OCI-LY3 (cell line): ENCODE results near the gene MTMR11.

ENCODE experiments used
- H2AFZ ChIP-seq: fragments of 200-600, 300-600 bp; shearing (Covaris generic); 2 replicates; pipeline ENCODE4 v1.6.0; 2014; ENCODE audit warnings: antibody characterized with exemption, low read depth, low read length
- H3K27ac ChIP-seq: fragments of 200-600, 300-600 bp; sonication (generic); 2 replicates; pipeline ENCODE4 v1.5.1; 2014; ENCODE audit warnings: mild to moderate bottlenecking, low read length, moderate library complexity, mixed read lengths
- H3K27me3 ChIP-seq: fragments of 200-600, 300-600 bp; sonication (generic); 2 replicates; pipeline ENCODE4 v1.6.1; 2014; ENCODE audit warnings: low read depth, low read length, mixed read lengths
- H3K36me3 ChIP-seq: fragments of 200-600, 300-600 bp; sonication (generic); replicated peaks from 2 replicates; pipeline ENCODE3; 2014; ENCODE audit warnings: low read depth, low read length, mixed read lengths
- H3K4me1 ChIP-seq: fragments of 300-600, 200-600 bp; sonication (generic); 2 replicates; pipeline ENCODE4 v1.6.1; 2014; ENCODE audit warnings: low read length, mixed read lengths
- H3K4me2 ChIP-seq: fragments of 200-600, 300-600 bp; sonication (generic); 2 replicates; pipeline ENCODE4 v1.6.1; 2014; ENCODE audit warnings: low read length, mixed read lengths
- H3K4me3 ChIP-seq: fragments of 300-600, 200-600 bp; sonication (generic); 2 replicates; pipeline ENCODE4 v1.5.1; 2014; ENCODE audit warnings: antibody characterized with exemption, mild to moderate bottlenecking, low read length, moderate library complexity
- H3K79me2 ChIP-seq: fragments of 300-600, 200-600 bp; shearing (Covaris generic); 2 replicates; pipeline ENCODE4 v1.6.1; 2014; ENCODE audit warnings: mild to moderate bottlenecking, low read length, mixed read lengths
- H3K9ac ChIP-seq: fragments of 300-600, 200-600 bp; shearing (Covaris generic); 2 replicates; pipeline ENCODE4 v1.6.0; 2014; ENCODE audit warnings: mild to moderate bottlenecking, low read length, moderate library complexity
- H3K9me3 ChIP-seq: fragments of 200-600, 300-600 bp; shearing (Covaris generic); 2 replicates; pipeline ENCODE4 v1.6.1; 2014; ENCODE audit warnings: low read length, mixed read lengths; ENCODE audit not compliant: insufficient read depth
- H4K20me1 ChIP-seq: fragments of 200-600, 300-600 bp; sonication (generic); 2 replicates; pipeline ENCODE4 v1.6.1; 2016; ENCODE audit warnings: low read length, mixed read lengths; ENCODE audit not compliant: insufficient read depth
- EZH2phosphoT487 ChIP-seq: fragments of 200-600 bp; shearing (Covaris generic); IDR thresholded peaks from 2 replicates; pipeline ENCODE4 v1.6.1; 2018; ENCODE audit warnings: antibody characterized with exemption, mixed run types, low read depth
- TF ChIP-seq, protein P1 (sequence below): fragments of 200-600, 300-600 bp; sonication (generic); IDR thresholded peaks from 2 replicates; pipeline ENCODE4 v1.5.1; 2014; ENCODE audit warnings: antibody characterized with exemption, low read length, low read depth

Gene MTMR11

DNA sequence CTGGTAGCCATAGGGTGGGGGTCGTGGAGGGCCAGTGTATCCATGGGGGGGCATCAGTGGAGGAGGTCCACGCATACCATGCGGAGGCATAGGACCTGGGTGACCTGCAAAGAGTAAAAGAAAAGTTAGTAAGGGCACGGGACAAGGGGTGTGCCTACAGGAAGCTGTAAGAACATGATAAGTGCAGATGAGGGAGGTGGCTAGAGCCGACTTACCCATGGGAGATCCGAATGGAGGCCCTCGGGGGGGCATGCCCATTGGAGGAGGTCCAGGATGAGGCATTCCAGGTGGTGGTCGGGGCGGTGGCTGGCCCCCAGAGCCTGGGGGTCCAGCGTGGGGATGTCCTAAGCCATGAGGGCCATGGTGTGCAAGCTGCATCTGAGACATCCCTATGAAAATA, 13.1 kb downstream of the MTMR11 start:
- peaks cover 31% of the 10 kb centered on the region for H3K79me2 ChIP-seq
- H3K9me3 ChIP-seq, result no peaks in the 10 kb centered on the region
- H3K36me3 ChIP-seq, result peaks cover 45% of the 10 kb centered on the region
- H3K4me1 ChIP-seq, result peaks cover 13% of the 10 kb centered on the region
- no peak overlapping the region for H3K9ac ChIP-seq
- H3K4me2 ChIP-seq, result no peak overlapping the region
- H2AFZ ChIP-seq, result no peak overlapping the region
- TF ChIP-seq, protein P1, sequence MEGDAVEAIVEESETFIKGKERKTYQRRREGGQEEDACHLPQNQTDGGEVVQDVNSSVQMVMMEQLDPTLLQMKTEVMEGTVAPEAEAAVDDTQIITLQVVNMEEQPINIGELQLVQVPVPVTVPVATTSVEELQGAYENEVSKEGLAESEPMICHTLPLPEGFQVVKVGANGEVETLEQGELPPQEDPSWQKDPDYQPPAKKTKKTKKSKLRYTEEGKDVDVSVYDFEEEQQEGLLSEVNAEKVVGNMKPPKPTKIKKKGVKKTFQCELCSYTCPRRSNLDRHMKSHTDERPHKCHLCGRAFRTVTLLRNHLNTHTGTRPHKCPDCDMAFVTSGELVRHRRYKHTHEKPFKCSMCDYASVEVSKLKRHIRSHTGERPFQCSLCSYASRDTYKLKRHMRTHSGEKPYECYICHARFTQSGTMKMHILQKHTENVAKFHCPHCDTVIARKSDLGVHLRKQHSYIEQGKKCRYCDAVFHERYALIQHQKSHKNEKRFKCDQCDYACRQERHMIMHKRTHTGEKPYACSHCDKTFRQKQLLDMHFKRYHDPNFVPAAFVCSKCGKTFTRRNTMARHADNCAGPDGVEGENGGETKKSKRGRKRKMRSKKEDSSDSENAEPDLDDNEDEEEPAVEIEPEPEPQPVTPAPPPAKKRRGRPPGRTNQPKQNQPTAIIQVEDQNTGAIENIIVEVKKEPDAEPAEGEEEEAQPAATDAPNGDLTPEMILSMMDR, result no peak
- H3K27me3 ChIP-seq, result no peaks in the 10 kb centered on the region
- no peak overlapping the region for H3K27ac ChIP-seq
- H3K4me3 ChIP-seq, result no peak overlapping the region
- peaks cover 10% of the 10 kb centered on the region; the same call in 1 of the 2 replicates for H4K20me1 ChIP-seq

DNA sequence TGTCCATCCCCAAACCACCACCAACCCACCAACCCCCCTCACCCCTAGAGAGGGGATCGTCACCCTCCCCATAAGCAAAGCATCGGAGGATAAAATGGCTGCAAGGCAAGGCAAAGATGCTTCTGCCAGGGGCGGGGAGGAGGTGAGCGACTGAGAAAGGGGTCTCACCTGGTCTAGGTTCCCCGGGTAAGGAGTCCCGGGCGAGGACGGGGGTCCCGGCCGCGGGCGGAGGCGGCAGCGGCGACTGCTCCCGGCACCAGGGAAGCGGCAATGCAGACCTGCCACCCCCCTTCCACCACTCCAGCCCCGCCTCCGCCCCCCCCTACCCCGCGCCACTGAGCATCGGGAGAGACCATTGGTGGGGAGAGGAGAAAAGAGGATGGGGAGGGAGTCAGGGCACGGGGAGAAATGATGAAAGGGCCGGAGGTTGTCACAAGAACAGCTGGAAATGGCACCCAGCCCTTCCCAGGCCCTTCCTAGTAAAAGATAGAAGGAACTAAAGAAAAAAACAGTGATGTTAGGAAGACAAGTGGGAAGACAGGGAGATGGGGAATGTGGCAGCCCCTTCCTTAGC, 19.0 kb downstream of the MTMR11 start, which contains the start of gene SV2A:
Gene SV2A, minus strand, starts transcription at position 274 of the 574 bp plus-strand sequence. CDS start 4,004 bp downstream, outside the sequence.
- Histone ChIP-seq H3K9ac (peak within 1 kb of the TSS; percentile 68), H3K9me3 (no peaks in the 10 kb centered on the region), H3K4me3 (peak within 1 kb of the TSS; percentile 86), H3K36me3 (peaks cover 10% of the 10 kb centered on the region), H4K20me1 (no peaks in the 10 kb centered on the region), H3K4me2 (peak within 1 kb of the TSS; percentile 89), H3K27me3 (no peaks in the 10 kb centered on the region), H3K79me2 (no peaks in the 10 kb centered on the region), H3K27ac (no peak within 1 kb of the TSS), H3K4me1 (peaks cover 21% of the 10 kb centered on the region), H2AFZ (peak within 1 kb of the TSS; percentile 88)
- TF ChIP-seq, protein P1, result no peak
- TF ChIP-seq EZH2phosphoT487, result no peak

GRCh38 chr1:149916898-149917252, 19.8 kb downstream of the MTMR11 start:
- no peaks in the 10 kb centered on the region for H3K79me2 ChIP-seq
- TF ChIP-seq, protein P1, result no peak
- no peak for TF ChIP-seq EZH2phosphoT487
- H3K4me2 ChIP-seq, result peak overlapping the region; percentile 89
- no peak overlapping the region for H3K27ac ChIP-seq
- no peaks in the 10 kb centered on the region for H3K27me3 ChIP-seq
- H2AFZ ChIP-seq, result peak overlapping the region; percentile 88; the same call in 1 of the 2 replicates
- H3K4me3 ChIP-seq, result peak overlapping the region; percentile 86
- H3K4me1 ChIP-seq, result peaks cover 21% of the 10 kb centered on the region
- H4K20me1 ChIP-seq, result no peaks in the 10 kb centered on the region
- no peaks in the 10 kb centered on the region for H3K9me3 ChIP-seq
- peaks cover 5% of the 10 kb centered on the region for H3K36me3 ChIP-seq
- H3K9ac ChIP-seq, result peak overlapping the region; percentile 68; the same call in 1 of the 2 replicates

GRCh38 chr1:149916193-149916897, 20.3 kb downstream of the MTMR11 start:
- no peaks in the 10 kb centered on the region for H3K79me2 ChIP-seq
- H3K9me3 ChIP-seq, result no peaks in the 10 kb centered on the region
- H3K4me3 ChIP-seq, result peak overlapping the region; percentile 86; the same call in 1 of the 2 replicates
- peaks cover 21% of the 10 kb centered on the region for H3K4me1 ChIP-seq
- H3K36me3 ChIP-seq, result no peaks in the 10 kb centered on the region
- H3K27ac ChIP-seq, result no peak overlapping the region
- TF ChIP-seq, protein P1, result no peak
- no peak for TF ChIP-seq EZH2phosphoT487
- no peak overlapping the region for H3K9ac ChIP-seq
- H2AFZ ChIP-seq, result no peak overlapping the region
- no peaks in the 10 kb centered on the region for H4K20me1 ChIP-seq
- H3K27me3 ChIP-seq, result no peaks in the 10 kb centered on the region
- H3K4me2 ChIP-seq, result peak overlapping the region; percentile 89
